ENCODE data around the gene PRKACG. TPM values are rescaled to one million over a fixed set of nuclear protein-coding genes. Genes with fewer than 3 reads are reported as not detected.
"Not testable (repeated sequence)": the region's sequence is repeated elsewhere in the genome, so short reads cannot be mapped to it uniquely, and the experiment has no call there.

The PRKACG gene
- not detected for total RNA-seq

DNA sequence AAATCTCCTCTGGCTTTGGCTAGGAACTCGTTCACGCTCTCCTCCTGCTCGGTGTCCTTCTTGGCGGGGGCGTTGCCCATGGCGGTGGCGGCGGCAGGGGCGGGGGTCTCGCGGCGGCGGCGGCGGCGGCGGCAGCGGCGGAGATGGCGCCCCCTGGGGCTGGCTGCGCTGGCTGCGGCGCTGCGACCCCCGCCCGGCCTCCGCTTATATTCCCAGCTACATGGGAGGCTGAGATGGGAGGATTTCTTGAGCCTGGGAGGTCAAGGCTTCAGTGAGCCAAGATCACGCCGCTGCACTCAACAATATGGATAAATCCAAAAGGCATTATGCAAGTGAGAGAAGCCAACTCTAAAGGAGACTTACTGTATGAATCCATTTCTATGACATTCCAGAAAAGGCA is at the start of gene PRKACG:
Gene PRKACG (minus strand): TSS at position 101 of the 400 bp plus-strand sequence. CDS start 21 bp downstream, at position 80.
- Mint-ChIP-seq H3K36me3 (no peaks in the 10 kb centered on the region), H3K27ac (peak within 1 kb of the TSS in 1 of 2 donors; percentile 74), H3K9me3 (no peaks in the 10 kb centered on the region)
- DNase-seq (ENCODE audit: low spot score in 2 of 2) = no peak
- ATAC-seq = no peak

DNA sequence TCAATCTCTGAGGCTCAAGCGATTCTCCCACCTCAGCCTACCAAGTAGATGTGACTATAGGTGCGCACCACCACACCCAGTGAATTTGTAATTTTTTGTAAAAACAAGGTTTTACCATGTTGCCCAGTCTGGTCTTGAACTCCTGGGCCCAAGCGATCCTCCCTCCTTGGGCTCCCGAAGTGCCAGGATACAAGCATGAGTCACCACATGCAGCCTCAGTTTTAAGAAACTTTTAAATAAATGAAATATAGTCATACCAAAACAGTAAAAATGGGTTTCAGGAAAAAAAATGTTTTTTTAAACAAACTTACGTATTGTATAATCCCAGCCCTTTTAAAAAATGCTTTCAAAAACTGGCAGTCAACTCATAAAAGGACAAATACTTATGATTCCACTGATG is 48.3 kb upstream of the PRKACG start:
- Mint-ChIP-seq H3K9me3 (no peaks in the 10 kb centered on the region), H3K27ac (no peak overlapping the region), H3K36me3 (peaks cover 0 to 13% of the 10 kb centered on the region in 2 donors)
- ATAC-seq = no peak
- no peak for DNase-seq (ENCODE audit: low spot score in 2 of 2)

DNA sequence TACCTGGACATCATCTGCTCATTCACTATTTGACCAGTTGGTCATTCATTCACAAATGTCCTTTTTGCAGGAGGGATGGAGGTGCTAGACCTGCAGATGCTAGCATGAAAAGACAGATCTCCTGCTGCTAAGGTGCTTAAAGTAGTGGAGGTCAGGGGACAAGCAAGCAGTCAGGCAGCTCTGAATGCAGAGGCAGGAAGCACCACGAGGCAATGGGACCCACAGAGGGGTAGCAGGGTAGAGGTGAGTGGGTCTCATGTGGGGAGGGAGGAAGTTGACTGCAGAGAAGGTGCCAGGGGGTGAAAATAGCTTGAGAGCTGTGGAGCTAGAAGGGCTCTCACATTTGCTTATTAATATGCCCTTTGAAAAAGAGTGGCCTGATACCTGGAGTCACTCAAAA is 46.9 kb upstream of the PRKACG start:
- DNase-seq (ENCODE audit: low spot score in 2 of 2) (no peak), ATAC-seq (no peak)
- no peaks in the 10 kb centered on the region for H3K9me3 Mint-ChIP-seq
- peak overlapping the region in 1 of 2 donors; percentile 37 for H3K27ac Mint-ChIP-seq
- peaks cover 0 to 12% of the 10 kb centered on the region in 2 donors for H3K36me3 Mint-ChIP-seq

DNA sequence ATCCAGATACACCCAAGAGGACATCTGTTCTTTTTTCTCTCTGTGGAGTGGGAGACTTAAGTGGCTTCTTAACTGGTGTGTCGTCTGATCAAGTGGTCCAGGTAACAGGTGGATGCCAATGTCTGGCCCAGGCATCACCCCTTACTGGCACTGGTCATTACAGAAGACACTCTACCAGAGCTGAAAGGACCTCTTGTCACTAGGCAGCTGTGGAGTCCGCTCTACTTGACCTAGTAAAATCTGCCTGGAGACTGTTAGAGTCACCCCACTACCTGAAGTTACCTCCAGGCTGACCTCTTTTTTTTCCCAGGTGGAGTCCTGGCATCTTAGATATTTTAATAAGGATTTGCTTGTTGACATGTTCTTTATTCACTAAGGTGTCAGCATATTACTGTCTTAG is 44.2 kb upstream of the PRKACG start:
- Mint-ChIP-seq H3K9me3 (no peaks in the 10 kb centered on the region), H3K36me3 (peaks cover 0 to 7% of the 10 kb centered on the region in 2 donors), H3K27ac (no peak overlapping the region)
- DNase-seq (ENCODE audit: low spot score in 2 of 2) (no peak), ATAC-seq (no peak)

DNA sequence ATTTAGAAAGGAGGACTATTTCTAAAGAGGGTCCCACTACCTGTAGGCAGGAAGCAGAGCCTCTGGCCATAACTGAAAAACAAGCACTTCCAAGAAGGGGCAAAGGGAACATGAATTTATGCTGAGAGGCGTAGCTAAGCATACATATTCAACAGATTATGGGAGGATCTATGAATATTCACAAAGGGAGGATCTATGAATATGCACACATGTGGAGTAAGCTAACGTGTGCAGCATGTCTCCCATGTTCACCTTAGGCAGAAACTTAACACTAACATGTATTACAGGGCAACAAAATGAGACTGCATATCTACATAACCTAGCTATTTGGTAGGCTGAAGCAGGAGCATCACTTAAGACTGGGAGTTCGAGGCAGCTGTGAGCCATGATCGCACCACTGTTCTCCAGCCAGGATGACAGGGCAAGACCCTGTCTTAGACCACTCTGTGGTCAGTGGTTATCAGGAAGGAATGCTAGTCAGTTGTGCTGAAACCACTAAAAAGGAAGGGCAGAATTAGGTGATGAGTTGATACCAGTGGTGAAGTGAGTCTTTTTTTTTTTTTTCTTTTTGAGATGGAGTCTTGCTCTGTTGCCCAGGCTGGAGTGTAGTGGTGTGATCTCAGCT is 42.4 kb upstream of the PRKACG start:
- no peak for DNase-seq (ENCODE audit: low spot score in 2 of 2)
- Mint-ChIP-seq H3K27ac (no peak overlapping the region), H3K9me3 (no peaks in the 10 kb centered on the region), H3K36me3 (peaks cover 0 to 7% of the 10 kb centered on the region in 2 donors)
- ATAC-seq = no peak

DNA sequence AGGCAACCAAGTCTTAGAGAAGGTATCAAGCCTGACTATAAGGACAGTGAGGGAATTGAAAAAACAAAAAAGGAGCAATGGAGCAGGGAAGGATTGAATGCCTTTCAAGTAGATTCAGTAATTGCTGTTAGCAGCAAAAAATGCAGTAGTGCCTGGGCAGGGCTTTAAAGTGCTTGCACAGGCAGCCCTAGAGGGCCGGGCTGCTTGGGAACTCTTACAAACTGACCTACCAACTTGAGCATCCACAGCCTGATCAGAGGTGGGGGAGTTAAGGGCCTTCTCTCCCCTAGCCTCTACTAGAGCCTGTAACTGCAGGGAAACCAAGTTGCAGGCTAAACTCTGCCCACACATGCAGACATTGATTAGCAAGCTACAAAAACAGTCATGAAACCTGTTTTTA is 41.1 kb upstream of the PRKACG start:
- DNase-seq (ENCODE audit: low spot score in 2 of 2) (no peak), ATAC-seq (no peak)
- Mint-ChIP-seq H3K36me3 (no peaks in the 10 kb centered on the region), H3K27ac (no peak overlapping the region), H3K9me3 (no peaks in the 10 kb centered on the region)

DNA sequence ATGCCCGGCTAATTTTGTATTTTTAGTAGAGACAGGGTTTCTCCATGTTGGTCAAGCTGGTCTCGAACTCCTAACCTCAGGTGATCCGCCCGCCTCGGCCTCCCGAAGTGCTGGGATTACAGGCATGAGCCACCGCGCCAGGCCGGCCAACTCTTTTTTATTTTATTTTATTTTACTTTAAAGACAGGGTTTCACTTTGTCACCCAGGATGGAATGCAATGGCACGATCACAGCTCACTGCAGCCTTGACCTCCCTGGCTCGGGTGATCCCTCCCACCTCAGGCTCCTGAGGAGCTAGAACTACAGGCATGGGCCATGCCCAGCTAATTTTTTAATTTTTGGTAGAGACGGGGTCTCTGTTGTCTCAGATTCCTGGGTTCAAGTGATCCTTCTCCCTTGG is 37.0 kb upstream of the PRKACG start:
- not testable (repeated sequence) for DNase-seq (ENCODE audit: low spot score in 2 of 2); H3K36me3 Mint-ChIP-seq; H3K27ac Mint-ChIP-seq; H3K9me3 Mint-ChIP-seq; ATAC-seq

DNA sequence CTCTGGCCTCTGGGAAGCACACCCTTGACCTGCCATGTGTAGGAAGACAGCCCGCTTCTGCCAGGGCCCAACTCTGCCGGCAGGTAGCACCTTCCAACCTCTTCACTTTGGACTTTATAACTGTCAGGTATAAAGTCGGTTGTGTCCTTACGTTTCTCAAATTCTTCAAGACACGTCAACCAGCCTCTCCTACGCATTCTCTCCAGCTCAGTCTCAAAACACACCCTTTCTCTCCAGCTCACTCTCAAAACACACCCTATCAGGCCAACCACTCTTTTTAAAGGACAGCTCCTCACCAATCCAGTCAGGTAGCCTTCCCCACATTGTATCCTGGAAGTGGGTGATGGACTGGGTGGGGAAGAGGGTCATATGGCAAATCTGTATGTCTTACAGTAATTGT is 35.2 kb upstream of the PRKACG start:
- Mint-ChIP-seq H3K36me3 (no peaks in the 10 kb centered on the region), H3K9me3 (no peaks in the 10 kb centered on the region), H3K27ac (peak overlapping the region in 1 of 2 donors; percentile 1)
- ATAC-seq (no peak), DNase-seq (ENCODE audit: low spot score in 2 of 2) (no peak)

DNA sequence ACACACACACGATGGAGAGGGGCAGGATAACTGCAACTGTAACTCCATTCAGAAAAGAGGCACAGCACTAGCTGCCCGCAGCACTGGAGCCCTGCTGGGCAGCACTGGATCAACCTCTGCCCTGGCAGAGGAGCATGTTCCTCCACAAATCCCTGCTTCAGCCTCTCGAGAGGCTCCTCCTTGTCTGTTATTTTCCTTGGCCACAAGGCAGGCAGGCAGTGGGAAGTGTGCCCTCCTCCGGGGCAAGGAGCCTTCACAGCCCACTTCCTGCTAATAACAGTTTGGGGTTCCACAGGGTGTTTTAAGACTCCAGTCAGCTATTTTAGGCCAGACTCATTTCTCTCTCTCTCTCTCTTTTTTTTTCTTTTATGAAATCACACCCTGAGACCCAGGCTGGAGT is 33.5 kb upstream of the PRKACG start:
- no peak for DNase-seq (ENCODE audit: low spot score in 2 of 2)
- no peaks in the 10 kb centered on the region for H3K9me3 Mint-ChIP-seq
- ATAC-seq = no peak
- no peaks in the 10 kb centered on the region for H3K36me3 Mint-ChIP-seq
- peak overlapping the region in 1 of 2 donors; percentile 44 for H3K27ac Mint-ChIP-seq

DNA sequence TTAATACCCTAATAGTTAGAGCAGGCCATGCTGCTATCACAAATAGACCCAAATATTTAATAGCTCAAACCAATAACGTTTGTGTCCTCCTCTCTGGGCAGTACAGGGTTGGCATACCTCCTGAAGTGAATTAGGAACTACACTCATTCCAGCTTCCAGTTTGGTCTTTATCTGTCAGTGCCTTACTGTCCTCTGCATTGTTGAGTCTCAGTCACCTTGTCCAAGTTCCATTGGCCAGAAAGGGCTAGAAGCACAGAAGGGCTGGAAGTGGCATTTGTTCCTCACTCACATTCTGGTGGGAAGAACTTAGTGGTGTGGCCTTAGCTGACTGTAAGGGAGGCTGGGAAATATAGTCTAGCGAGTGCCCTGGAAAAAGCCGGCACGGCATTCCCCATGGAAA is 32.8 kb upstream of the PRKACG start:
- H3K27ac Mint-ChIP-seq = no peak overlapping the region
- no peak for DNase-seq (ENCODE audit: low spot score in 2 of 2)
- H3K9me3 Mint-ChIP-seq = no peaks in the 10 kb centered on the region
- ATAC-seq = no peak
- no peaks in the 10 kb centered on the region for H3K36me3 Mint-ChIP-seq

DNA sequence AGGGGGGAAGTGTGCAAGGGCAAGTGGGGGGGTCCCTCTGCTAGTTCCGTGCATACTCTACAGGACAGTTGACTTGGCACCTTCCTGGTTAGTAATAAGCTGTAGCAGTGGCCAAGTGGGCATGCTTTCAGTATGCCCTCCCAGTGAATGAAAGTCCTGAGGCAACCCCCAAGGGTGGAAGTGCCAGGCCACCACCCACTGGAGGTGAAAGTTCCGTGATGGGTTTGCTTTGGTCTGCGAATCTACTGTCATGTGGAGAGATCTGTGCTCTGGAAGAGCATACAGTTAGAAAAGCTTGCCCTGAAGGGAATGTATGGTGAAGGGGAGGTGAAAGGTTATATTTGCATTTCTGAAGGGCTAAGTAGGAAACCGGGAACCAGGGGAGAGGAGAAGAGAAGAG is 31.9 kb upstream of the PRKACG start:
- no peak for ATAC-seq
- no peaks in the 10 kb centered on the region for H3K9me3 Mint-ChIP-seq
- peak overlapping the region in 1 of 2 donors; percentile 12 for H3K27ac Mint-ChIP-seq
- no peaks in the 10 kb centered on the region for H3K36me3 Mint-ChIP-seq
- no peak for DNase-seq (ENCODE audit: low spot score in 2 of 2)

DNA sequence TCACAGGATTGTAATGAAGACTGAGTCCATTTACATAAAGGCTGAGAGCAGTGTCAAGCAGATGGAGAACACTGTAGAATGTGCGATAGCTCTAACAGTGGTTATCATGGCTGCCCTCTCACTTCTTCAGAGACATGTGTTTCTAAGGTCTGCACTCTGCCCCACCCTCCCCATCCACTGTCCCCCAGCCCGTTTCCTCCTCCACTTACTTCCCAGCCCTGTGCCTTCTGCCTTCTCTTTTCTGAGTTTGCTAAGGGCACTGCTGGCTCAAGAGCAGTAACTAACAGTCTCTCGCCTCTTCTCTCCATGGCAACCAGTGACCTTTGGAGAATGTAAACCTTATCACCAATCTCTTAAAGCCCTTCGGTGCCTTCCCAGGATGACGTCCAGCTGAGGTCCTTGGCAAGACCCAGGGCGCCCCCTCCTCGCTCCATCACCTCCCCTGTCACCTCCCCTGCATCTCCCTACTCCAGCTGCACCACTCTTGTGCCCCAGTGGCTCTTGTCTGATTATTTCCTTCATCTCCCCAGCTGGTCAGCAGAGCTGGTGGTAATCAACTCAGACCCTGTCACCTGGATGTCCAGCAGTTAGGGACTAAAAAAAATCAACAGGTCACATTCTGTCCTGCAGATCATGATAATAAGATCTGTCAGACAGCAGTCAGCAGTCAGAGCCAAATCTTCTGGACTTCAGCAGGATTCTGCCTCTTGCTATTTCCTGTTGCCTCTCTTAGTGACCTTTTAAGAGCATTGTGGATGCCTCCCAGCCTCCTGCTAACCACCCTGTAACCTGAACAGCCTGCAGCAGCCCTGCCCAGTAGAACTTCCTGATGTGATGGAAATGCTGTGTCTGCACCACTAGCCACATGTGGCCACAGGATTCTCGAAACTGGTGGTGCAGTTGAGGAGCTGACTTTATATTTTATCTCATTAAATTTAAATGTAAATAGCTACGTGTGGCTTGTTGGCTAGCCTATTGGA is 30.6 kb upstream of the PRKACG start:
- peak overlapping the region; percentile 47 to 96 for H3K27ac Mint-ChIP-seq
- H3K36me3 Mint-ChIP-seq = no peaks in the 10 kb centered on the region
- no peak for DNase-seq (ENCODE audit: low spot score in 2 of 2)
- H3K9me3 Mint-ChIP-seq = no peaks in the 10 kb centered on the region
- peak in 1 of 2 donors; percentile 81 for ATAC-seq

DNA sequence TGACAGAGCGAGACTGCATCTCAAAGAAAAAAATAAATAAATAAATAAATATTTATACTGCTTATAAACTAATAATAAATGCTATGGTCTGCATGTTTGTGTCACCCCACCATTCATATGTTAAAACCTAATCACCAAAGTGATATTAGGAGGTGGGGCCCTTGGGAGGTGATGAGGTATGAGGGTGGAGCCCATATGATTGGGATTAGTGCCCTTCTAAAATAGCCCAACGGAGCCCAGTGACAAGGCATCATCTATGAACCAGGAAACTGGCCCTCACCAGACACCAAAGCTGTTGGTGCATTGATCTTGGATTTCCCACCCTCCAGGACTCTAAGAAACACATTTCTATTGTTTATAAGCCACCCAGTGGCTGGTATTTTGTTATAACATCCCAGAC is 26.7 kb upstream of the PRKACG start:
- H3K27ac Mint-ChIP-seq = no peak overlapping the region
- DNase-seq (ENCODE audit: low spot score in 2 of 2) (no peak), ATAC-seq (no peak)
- no peaks in the 10 kb centered on the region for H3K9me3 Mint-ChIP-seq
- peaks cover 9% of the 10 kb centered on the region in 2 donors for H3K36me3 Mint-ChIP-seq

DNA sequence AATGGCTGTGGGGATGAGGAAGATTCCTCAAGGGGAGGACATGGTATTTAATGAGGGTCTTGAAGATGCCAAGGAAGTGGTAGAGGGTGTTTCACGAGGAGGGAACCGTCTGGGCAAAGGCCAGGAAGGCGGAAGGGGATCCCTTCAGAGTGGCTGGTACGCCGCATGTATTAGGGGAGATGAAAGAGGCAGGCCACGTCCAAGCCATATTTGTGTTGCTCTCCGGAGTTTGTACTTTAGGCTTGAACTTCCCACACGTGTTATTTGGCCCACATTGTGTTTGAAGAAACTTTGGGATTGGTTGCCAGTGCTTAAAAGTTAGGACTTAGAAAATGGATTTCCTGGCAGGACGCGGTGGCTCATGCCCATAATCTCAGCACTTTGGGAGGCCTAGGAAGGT is 22.9 kb upstream of the PRKACG start:
- DNase-seq (ENCODE audit: low spot score in 2 of 2) (no peak), ATAC-seq (no peak)
- no peaks in the 10 kb centered on the region for H3K9me3 Mint-ChIP-seq
- H3K27ac Mint-ChIP-seq = peak overlapping the region; percentile 85 to 95
- peaks cover 9% of the 10 kb centered on the region in 2 donors for H3K36me3 Mint-ChIP-seq

DNA sequence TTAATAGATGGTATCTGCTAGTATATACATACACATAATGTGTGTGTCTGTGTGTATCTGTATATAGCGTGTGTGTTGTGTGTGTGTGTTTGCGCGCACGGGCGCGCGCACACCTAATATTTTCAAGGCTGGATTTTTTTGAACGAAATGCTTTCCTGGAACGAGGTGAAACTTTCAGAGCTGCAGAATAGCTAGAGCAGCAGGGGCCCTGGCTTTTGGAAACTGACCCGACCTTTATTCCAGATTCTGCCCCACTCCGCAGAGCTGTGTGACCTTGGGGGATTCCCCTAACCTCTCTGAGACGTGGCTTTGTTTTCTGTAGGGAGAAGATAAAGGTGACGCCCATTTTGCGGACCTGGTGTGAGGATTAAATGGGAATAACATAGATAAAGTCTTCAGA is 22.4 kb upstream of the PRKACG start:
- ATAC-seq (peak; percentile 25 to 46), DNase-seq (ENCODE audit: low spot score in 2 of 2) (peak in 1 of 2 donors; percentile 12)
- H3K9me3 Mint-ChIP-seq = no peaks in the 10 kb centered on the region
- H3K36me3 Mint-ChIP-seq = peaks cover 9% of the 10 kb centered on the region in 2 donors
- peak overlapping the region; percentile 85 to 95 for H3K27ac Mint-ChIP-seq

DNA sequence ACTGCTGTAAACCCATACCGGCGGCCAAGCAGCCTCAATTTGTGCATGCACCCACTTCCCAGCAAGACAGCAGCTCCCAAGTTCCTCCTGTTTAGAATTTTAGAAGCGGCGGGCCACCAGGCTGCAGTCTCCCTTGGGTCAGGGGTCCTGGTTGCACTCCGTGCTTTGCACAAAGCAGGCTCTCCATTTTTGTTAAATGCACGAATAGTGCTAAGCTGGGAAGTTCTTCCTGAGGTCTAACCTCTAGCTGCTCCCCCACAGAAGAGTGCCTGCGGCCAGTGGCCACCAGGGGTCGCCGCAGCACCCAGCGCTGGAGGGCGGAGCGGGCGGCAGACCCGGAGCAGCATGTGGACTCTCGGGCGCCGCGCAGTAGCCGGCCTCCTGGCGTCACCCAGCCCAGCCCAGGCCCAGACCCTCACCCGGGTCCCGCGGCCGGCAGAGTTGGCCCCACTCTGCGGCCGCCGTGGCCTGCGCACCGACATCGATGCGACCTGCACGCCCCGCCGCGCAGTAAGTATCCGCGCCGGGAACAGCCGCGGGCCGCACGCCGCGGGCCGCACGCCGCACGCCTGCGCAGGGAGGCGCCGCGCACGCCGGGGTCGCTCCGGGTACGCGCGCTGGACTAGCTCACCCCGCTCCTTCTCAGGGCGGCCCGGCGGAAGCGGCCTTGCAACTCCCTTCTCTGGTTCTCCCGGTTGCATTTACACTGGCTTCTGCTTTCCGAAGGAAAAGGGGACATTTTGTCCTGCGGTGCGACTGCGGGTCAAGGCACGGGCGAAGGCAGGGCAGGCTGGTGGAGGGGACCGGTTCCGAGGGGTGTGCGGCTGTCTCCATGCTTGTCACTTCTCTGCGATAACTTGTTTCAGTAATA is 21.8 kb upstream of the PRKACG start, which contains the start of gene FXN:
Gene FXN (plus strand): TSS at position 315 of the 871 bp plus-strand sequence. CDS start 31 bp downstream, at position 346.
- Mint-ChIP-seq H3K9me3 (no peaks in the 10 kb centered on the region), H3K27ac (peak within 1 kb of the TSS; percentile 85 to 95), H3K36me3 (peaks cover 9% of the 10 kb centered on the region in 2 donors)
- peak; percentile 94 to 96 for ATAC-seq
- DNase-seq (ENCODE audit: low spot score in 2 of 2) = peak; percentile 85 to 92
